Measurements from ENCODE around the gene GRAMD1C.

GRCh38 chr3:113834983-113835382, 3.6 kb upstream of the GRAMD1C start:
- no peak for TF ChIP-seq CTCF (conservative IDR thresholded peaks at IDR 0.05; ENCODE audit: low read length)
- no peak for TF ChIP-seq EZH2phosphoT487 (IDR thresholded peaks at IDR 0.05; ENCODE audit: borderline replicate concordance, low read depth, low read length)

Measured in OCI-LY7 (cell line).